CD4-positive, alpha-beta T cell (primary cell): Measurements from ENCODE around the gene SEPTIN8. TPM values are rescaled to one million over a fixed set of nuclear protein-coding genes. Genes with fewer than 3 reads are reported as not detected.

ENCODE experiments used
- ATAC-seq: fragments of 200-7000 bp; cut with Tn5 transposase; one replicate; pipeline ENCODE4 v1.10.0; 2022; ENCODE audit warnings: mild to moderate bottlenecking; ENCODE audit not compliant: poor library complexity
- CTCF ChIA-PET: fragments of 350-600 bp; sonication (Branson Sonifier 250); formaldehyde crosslinking; loops from one replicate; lab custom pipeline; 2021; ENCODE audit warnings: antibody characterized with exemption, inconsistent platforms; lab: Charles Lee
- POLR2A ChIA-PET: fragments of 350-600 bp; sonication (Branson Sonifier 250); formaldehyde crosslinking; loops from one replicate; lab custom pipeline; 2021; ENCODE audit warnings: antibody characterized with exemption, inconsistent platforms; lab: Charles Lee
- DNase-seq, 14 experiments: peaks; one replicate each; pipeline ENCODE4 v3.0.0-alpha.2; 2013 to 2020; ENCODE audit warnings: mixed read lengths in 2 of 14
- H3K27ac ChIP-seq, 2 donors: one replicate each; pipeline versions ENCODE4 v1.5.1 to v1.7.0; 2013; ENCODE audit warnings: low read length in 2 of 2, low read depth in 1 of 2, mild to moderate bottlenecking in 1 of 2
- H3K27me3 ChIP-seq, 2 experiments: 1 replicate in 1 of 2; 2 replicates in 1 of 2; pipeline versions ENCODE4 v1.6.1 to v1.7.0; 2013; ENCODE audit warnings: low read length in 2 of 2, control low read depth in 1 of 2, mild to moderate bottlenecking in 1 of 2, moderate library complexity in 1 of 2; ENCODE audit not compliant: insufficient read depth in 2 of 2, control insufficient read depth in 1 of 2
- H3K36me3 ChIP-seq: one replicate; pipeline ENCODE4 v1.6.1; 2013; ENCODE audit warnings: low read length, control low read depth; ENCODE audit not compliant: insufficient read depth
- H3K4me1 ChIP-seq: one replicate; pipeline ENCODE4 v1.6.1; 2013; ENCODE audit warnings: low read length, control low read depth; ENCODE audit not compliant: insufficient read depth
- H3K4me3 ChIP-seq: one replicate; pipeline ENCODE4 v1.5.1; 2013; ENCODE audit warnings: mild to moderate bottlenecking, low read length, moderate library complexity
- H3K9me3 ChIP-seq, 2 experiments: 1 replicate in 1 of 2; 2 replicates in 1 of 2; pipeline versions ENCODE4 v1.6.1 to v1.7.0; 2013; ENCODE audit warnings: low read length in 2 of 2, mild to moderate bottlenecking in 2 of 2, control low read depth in 1 of 2, moderate library complexity in 1 of 2; ENCODE audit not compliant: control insufficient read depth in 1 of 2, insufficient read depth in 1 of 2
- H3K27ac Mint-ChIP-seq: one replicate; pipeline ENCODE4 v1.8.0; 2020; ENCODE audit warnings: mixed read lengths
- H3K27me3 Mint-ChIP-seq: one replicate; pipeline ENCODE4 v1.8.0; 2021; ENCODE audit warnings: mixed read lengths
- H3K36me3 Mint-ChIP-seq: one replicate; pipeline ENCODE4 v1.8.0; 2021; ENCODE audit warnings: low read depth, mixed read lengths
- H3K4me1 Mint-ChIP-seq: one replicate; pipeline ENCODE4 v1.8.0; 2021; ENCODE audit warnings: low read depth, mixed read lengths
- H3K4me3 Mint-ChIP-seq: one replicate; pipeline ENCODE4 v1.8.0; 2020; ENCODE audit warnings: mild to moderate bottlenecking, mixed read lengths
- H3K9me3 Mint-ChIP-seq: one replicate; pipeline ENCODE4 v1.8.0; 2020; ENCODE audit warnings: mixed read lengths
- intact Hi-C, 2 experiments: fragments of 100-400 bp; cut with DNase I in 1 of 2; cut with micrococcal nuclease in 1 of 2; formaldehyde crosslinking; loops; one replicate each; pipeline versions ENCODE4 v1.15.1 to v1.9.0; 2023 to 2025; cut with DNase I, micrococcal nuclease
- total RNA-seq, 174 experiments: library from RNA in 2 of 174; stranded (reverse) in 2 of 174; gene quantifications; one replicate each; pipeline ENCODE4 v1.2.3 and lab custom pipeline; 2021 to 2026
- TF ChIP-seq, protein P1 (sequence below): fragments of 200-600 bp; IDR thresholded peaks from one replicate; pipeline ENCODE4 v1.8.0; 2022; ENCODE audit warnings: antibody characterized with exemption, mild to moderate bottlenecking

Gene SEPTIN8
- total RNA-seq, 2 experiments from 2014 or later = 4.4 to 5.3 TPM

- H3K4me1 ChIP-seq = no peaks in the 10 kb centered on the region
- Mint-ChIP-seq H3K9me3 (no peaks in the 10 kb centered on the region), H3K27me3 (no peaks in the 10 kb centered on the region), H3K36me3 (peaks cover 4% of the 10 kb centered on the region), H3K4me1 (no peaks in the 10 kb centered on the region), H3K4me3 (no peak overlapping the region), H3K27ac (no peak overlapping the region)
- ChIA-PET POLR2A (no interaction called here), CTCF (no interaction called here)
- ATAC-seq = no peak
- intact Hi-C loops = no loop called here
- peaks cover 3% of the 10 kb centered on the region for H3K36me3 ChIP-seq
- H3K9me3 ChIP-seq = no peaks in the 10 kb centered on the region
- no peak overlapping the region for H3K27ac ChIP-seq
- DNase-seq = no peak
- no peaks in the 10 kb centered on the region for H3K27me3 ChIP-seq
- H3K4me3 ChIP-seq = no peak overlapping the region
- TF ChIP-seq, protein P1, sequence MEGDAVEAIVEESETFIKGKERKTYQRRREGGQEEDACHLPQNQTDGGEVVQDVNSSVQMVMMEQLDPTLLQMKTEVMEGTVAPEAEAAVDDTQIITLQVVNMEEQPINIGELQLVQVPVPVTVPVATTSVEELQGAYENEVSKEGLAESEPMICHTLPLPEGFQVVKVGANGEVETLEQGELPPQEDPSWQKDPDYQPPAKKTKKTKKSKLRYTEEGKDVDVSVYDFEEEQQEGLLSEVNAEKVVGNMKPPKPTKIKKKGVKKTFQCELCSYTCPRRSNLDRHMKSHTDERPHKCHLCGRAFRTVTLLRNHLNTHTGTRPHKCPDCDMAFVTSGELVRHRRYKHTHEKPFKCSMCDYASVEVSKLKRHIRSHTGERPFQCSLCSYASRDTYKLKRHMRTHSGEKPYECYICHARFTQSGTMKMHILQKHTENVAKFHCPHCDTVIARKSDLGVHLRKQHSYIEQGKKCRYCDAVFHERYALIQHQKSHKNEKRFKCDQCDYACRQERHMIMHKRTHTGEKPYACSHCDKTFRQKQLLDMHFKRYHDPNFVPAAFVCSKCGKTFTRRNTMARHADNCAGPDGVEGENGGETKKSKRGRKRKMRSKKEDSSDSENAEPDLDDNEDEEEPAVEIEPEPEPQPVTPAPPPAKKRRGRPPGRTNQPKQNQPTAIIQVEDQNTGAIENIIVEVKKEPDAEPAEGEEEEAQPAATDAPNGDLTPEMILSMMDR = no peak
Measured at GRCh38 chr5:132760049-132760420, 17.0 kb downstream of the SEPTIN8 start.

DNA sequence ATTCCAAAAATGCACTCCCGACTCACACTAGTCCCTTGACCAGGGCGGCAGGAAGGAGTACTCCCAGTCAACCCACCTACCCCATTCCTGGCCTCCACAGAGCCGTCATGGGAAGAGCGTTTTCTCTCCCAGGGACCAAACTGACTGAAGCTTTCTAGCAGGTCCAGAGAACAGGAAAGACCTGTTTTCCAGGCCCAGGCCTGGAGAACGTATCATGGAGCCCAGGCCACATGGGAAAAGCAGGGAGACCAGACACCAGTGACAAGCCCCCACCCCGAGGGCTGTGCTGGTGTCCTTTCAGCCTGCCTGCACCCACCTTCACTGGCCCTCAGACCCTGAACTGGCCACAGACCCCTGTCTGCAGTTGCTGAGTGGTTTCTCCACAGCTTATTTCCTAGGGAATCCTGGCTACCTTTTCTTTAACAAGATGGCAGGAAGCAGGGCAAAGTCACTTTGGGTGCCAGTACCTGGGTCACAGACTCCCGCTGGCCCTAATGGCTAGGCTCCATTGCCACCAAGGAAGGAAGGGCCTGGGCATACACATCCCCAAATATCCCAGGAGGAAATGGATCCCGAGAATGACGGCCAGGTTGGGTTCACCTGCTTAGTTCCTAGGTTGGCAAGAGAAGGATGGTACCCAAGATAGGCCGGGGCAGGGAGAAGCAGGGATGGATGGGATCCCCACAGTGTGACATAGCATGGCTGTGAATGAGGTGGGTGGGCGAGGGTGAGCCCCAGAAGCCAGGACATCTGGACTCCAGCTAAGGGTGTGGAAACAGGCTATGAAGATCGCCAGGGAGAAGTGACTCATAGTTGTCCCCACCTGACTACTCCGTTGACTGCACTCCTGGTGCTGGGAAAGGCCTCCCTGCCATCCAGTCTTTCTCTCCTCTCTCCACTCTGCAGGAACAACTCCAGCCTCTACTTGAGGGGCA lies 17.7 kb downstream of the SEPTIN8 start:
- Mint-ChIP-seq H3K4me1 (no peaks in the 10 kb centered on the region), H3K36me3 (peaks cover 4% of the 10 kb centered on the region), H3K9me3 (no peaks in the 10 kb centered on the region), H3K4me3 (no peak overlapping the region), H3K27ac (no peak overlapping the region), H3K27me3 (no peaks in the 10 kb centered on the region)
- TF ChIP-seq, protein P1 = no peak
- Histone ChIP-seq H3K36me3 (no peaks in the 10 kb centered on the region), H3K27me3 (no peaks in the 10 kb centered on the region), H3K9me3 (no peaks in the 10 kb centered on the region), H3K4me3 (no peak overlapping the region), H3K27ac (no peak overlapping the region), H3K4me1 (no peaks in the 10 kb centered on the region)
- POLR2A ChIA-PET = no interaction called here
- no peak for DNase-seq
- ATAC-seq = no peak
- CTCF ChIA-PET = no interaction called here
- intact Hi-C loops = no loop called here

GRCh38 chr5:132758451-132758850 lies 18.6 kb downstream of the SEPTIN8 start:
- H3K27me3 ChIP-seq = no peaks in the 10 kb centered on the region
- H3K36me3 Mint-ChIP-seq = peaks cover 7% of the 10 kb centered on the region
- CTCF ChIA-PET = interaction anchor here (0.9 kb wide), 1 partner anchor 62 kb away, joined by 4 read pairs; no protein-coding TSS in a partner anchor
- H3K4me3 ChIP-seq = no peak overlapping the region
- no peaks in the 10 kb centered on the region for H3K27me3 Mint-ChIP-seq
- H3K4me1 ChIP-seq = no peaks in the 10 kb centered on the region
- no peak overlapping the region for H3K27ac ChIP-seq
- POLR2A ChIA-PET = no interaction called here
- DNase-seq (no peak), ATAC-seq (no peak)
- H3K9me3 Mint-ChIP-seq = no peaks in the 10 kb centered on the region
- intact Hi-C loops = no loop called here
- TF ChIP-seq, protein P1 = no peak
- H3K9me3 ChIP-seq = no peaks in the 10 kb centered on the region
- H3K4me1 Mint-ChIP-seq = no peaks in the 10 kb centered on the region
- H3K36me3 ChIP-seq = no peaks in the 10 kb centered on the region
- H3K4me3 Mint-ChIP-seq = no peak overlapping the region
- H3K27ac Mint-ChIP-seq = no peak overlapping the region
